ENCODE measurements around the gene MINDY4. TPM values are rescaled to one million over a fixed set of nuclear protein-coding genes. Genes with fewer than 3 reads are reported as not detected.

The MINDY4 gene
- total and polyA plus RNA-seq, 2 donors (not counting 1 experiment from before 2014, with no cell fraction given): 0.12 to 1.1 TPM

DNA sequence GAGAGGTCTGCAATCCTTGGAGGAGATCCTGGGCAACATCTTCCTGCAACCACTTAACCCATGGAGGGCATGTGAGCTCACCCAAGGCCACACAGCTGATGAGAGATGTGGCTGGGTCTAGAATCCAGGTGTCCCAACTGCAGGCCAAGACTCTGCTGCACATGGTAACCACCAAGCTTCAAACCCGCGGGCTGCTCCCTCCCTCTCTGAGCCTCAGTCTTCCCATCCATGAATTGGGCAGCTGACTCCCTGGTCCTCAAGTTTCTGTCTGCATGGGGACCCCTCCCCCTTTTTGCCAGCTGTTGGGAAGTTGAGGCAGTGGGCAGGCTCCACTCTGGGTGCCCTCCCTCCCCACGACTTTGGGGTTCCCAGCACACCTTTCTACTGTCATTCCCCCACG lies 40.2 kb upstream of the MINDY4 start:
- H3K4me2 ChIP-seq (replicated peaks; ENCODE audit: low read depth, low read length, poor library complexity, severe bottlenecking): no peak overlapping the region
- peaks cover 18% of the 10 kb centered on the region for H3K4me1 Mint-ChIP-seq
- H3K27ac Mint-ChIP-seq: no peak overlapping the region
- H3K9me3 ChIP-seq (ENCODE audit: control extremely low read depth in 1 of 3, control insufficient read depth in 2 of 3, insufficient read depth in 1 of 3, low read length in 2 of 3): no peaks in the 10 kb centered on the region
- H2AFZ ChIP-seq (ENCODE audit: insufficient read depth, low read depth, low read length, poor library complexity, severe bottlenecking): no peak overlapping the region
- no peak overlapping the region for H3K4me3 ChIP-seq (ENCODE audit: control extremely low read depth in 1 of 5, extremely low read depth in 1 of 5, insufficient read depth in 1 of 5, low read depth in 2 of 5, low read length in 4 of 5)
- H3K9ac ChIP-seq (ENCODE audit: low read length): no peak overlapping the region
- TF ChIP-seq EZH2 (IDR thresholded peaks at IDR 0.05; ENCODE audit: borderline replicate concordance, insufficient read depth, low read depth, low read length, poor library complexity, severe bottlenecking): no peak
- TF ChIP-seq, protein P1, sequence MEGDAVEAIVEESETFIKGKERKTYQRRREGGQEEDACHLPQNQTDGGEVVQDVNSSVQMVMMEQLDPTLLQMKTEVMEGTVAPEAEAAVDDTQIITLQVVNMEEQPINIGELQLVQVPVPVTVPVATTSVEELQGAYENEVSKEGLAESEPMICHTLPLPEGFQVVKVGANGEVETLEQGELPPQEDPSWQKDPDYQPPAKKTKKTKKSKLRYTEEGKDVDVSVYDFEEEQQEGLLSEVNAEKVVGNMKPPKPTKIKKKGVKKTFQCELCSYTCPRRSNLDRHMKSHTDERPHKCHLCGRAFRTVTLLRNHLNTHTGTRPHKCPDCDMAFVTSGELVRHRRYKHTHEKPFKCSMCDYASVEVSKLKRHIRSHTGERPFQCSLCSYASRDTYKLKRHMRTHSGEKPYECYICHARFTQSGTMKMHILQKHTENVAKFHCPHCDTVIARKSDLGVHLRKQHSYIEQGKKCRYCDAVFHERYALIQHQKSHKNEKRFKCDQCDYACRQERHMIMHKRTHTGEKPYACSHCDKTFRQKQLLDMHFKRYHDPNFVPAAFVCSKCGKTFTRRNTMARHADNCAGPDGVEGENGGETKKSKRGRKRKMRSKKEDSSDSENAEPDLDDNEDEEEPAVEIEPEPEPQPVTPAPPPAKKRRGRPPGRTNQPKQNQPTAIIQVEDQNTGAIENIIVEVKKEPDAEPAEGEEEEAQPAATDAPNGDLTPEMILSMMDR (IDR thresholded peaks at IDR 0.05): no peak
- ChIA-PET CTCF (interaction anchor here (4.6 kb wide), 1 partner anchor 9 kb away, joined by 22 read pairs; no protein-coding TSS in a partner anchor), POLR2A (no interaction called here)
- intact Hi-C loops (cut with micrococcal nuclease): no loop called here
- H4K20me1 ChIP-seq (ENCODE audit: control insufficient read depth, insufficient read depth, low read length, poor library complexity, severe bottlenecking): no peaks in the 10 kb centered on the region
- no peak overlapping the region for H3K4me3 Mint-ChIP-seq
- ATAC-seq (ENCODE audit: low read depth) (no peak), DNase-seq (no peak)
- H3K9me3 Mint-ChIP-seq (ENCODE audit: insufficient read depth): no peaks in the 10 kb centered on the region
- H3K27me3 ChIP-seq (replicated peaks in 1 of 4; ENCODE audit: control extremely low read depth in 1 of 4, control insufficient read depth in 3 of 4, insufficient read depth in 4 of 4, low read length in 3 of 4): peaks cover 0 to 6% (median 0%) of the 10 kb centered on the region in 4 experiments
- peaks cover 17% of the 10 kb centered on the region for H3K27me3 Mint-ChIP-seq
- peaks cover 8 to 18% of the 10 kb centered on the region in 2 donors for H3K4me1 ChIP-seq (ENCODE audit: control insufficient read depth in 2 of 2, insufficient read depth in 2 of 2, low read length in 2 of 2)
- WGBS (ENCODE audit: insufficient coverage): 84% methylated on average over 4 of the region's 4 CpGs
- H3K79me2 ChIP-seq (ENCODE audit: control insufficient read depth, insufficient read depth, low read length): no peaks in the 10 kb centered on the region
- H3K27ac ChIP-seq (ENCODE audit: low read length in 2 of 2): no peak overlapping the region
- H3K36me3 ChIP-seq (replicated peaks in 1 of 2; ENCODE audit: control extremely low read depth in 1 of 2, control insufficient read depth in 1 of 2, extremely low read depth in 1 of 2, insufficient read depth in 2 of 2, low read length in 1 of 2): no peaks in the 10 kb centered on the region

DNA sequence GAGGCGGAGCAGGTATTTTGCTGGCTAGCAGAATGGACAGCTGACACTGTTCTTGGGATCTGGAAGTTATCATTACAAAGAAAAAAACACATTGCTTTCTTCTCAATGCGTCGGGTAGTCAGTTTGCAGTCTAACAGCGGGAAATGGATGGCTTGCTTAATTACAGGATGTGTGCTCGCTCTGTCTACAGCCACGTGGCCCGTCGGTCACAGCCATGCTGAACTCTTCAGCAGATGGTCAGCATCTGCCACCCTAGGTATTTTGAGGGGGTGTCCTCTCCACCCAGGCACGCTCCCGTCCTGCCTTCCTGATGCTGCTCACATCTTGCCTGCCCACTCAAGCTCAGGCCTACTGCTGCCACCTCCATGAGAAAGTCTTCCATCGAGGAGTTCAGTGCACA lies 39.6 kb upstream of the MINDY4 start:
- Histone ChIP-seq H2AFZ (ENCODE audit: insufficient read depth, low read depth, low read length, poor library complexity, severe bottlenecking) (no peak overlapping the region), H3K9ac (ENCODE audit: low read length) (no peak overlapping the region), H3K27me3 (replicated peaks in 1 of 4; ENCODE audit: control extremely low read depth in 1 of 4, control insufficient read depth in 3 of 4, insufficient read depth in 4 of 4, low read length in 3 of 4) (peaks cover 0 to 8% (median 0%) of the 10 kb centered on the region in 4 experiments), H3K4me3 (ENCODE audit: control extremely low read depth in 1 of 5, extremely low read depth in 1 of 5, insufficient read depth in 1 of 5, low read depth in 2 of 5, low read length in 4 of 5) (no peak overlapping the region), H3K9me3 (ENCODE audit: control extremely low read depth in 1 of 3, control insufficient read depth in 2 of 3, insufficient read depth in 1 of 3, low read length in 2 of 3) (peaks cover 0 to 2% (median 0%) of the 10 kb centered on the region in 3 donors), H3K4me1 (ENCODE audit: control insufficient read depth in 2 of 2, insufficient read depth in 2 of 2, low read length in 2 of 2) (peaks cover 8 to 14% of the 10 kb centered on the region in 2 donors), H3K36me3 (replicated peaks in 1 of 2; ENCODE audit: control extremely low read depth in 1 of 2, control insufficient read depth in 1 of 2, extremely low read depth in 1 of 2, insufficient read depth in 2 of 2, low read length in 1 of 2) (no peaks in the 10 kb centered on the region), H4K20me1 (ENCODE audit: control insufficient read depth, insufficient read depth, low read length, poor library complexity, severe bottlenecking) (no peaks in the 10 kb centered on the region), H3K4me2 (replicated peaks; ENCODE audit: low read depth, low read length, poor library complexity, severe bottlenecking) (no peak overlapping the region), H3K27ac (ENCODE audit: low read length in 2 of 2) (no peak overlapping the region), H3K79me2 (ENCODE audit: control insufficient read depth, insufficient read depth, low read length) (no peaks in the 10 kb centered on the region)
- no peak for ATAC-seq (ENCODE audit: low read depth)
- 63% methylated on average over 7 of the region's 11 CpGs for WGBS (ENCODE audit: insufficient coverage)
- ChIA-PET CTCF (interaction anchor here (4.6 kb wide), 1 partner anchor 9 kb away, joined by 22 read pairs; no protein-coding TSS in a partner anchor), POLR2A (no interaction called here)
- Mint-ChIP-seq H3K9me3 (ENCODE audit: insufficient read depth) (no peaks in the 10 kb centered on the region), H3K27ac (no peak overlapping the region), H3K4me1 (peaks cover 18% of the 10 kb centered on the region), H3K4me3 (no peak overlapping the region), H3K27me3 (peaks cover 17% of the 10 kb centered on the region)
- TF ChIP-seq, protein P1 (IDR thresholded peaks at IDR 0.05): no peak
- no peak for TF ChIP-seq EZH2 (IDR thresholded peaks at IDR 0.05; ENCODE audit: borderline replicate concordance, insufficient read depth, low read depth, low read length, poor library complexity, severe bottlenecking)
- no peak for DNase-seq
- intact Hi-C loops (cut with micrococcal nuclease): no loop called here
